GM21576 (cell line): ENCODE measurements around the gene GRIN2A.

Source experiments
- ATAC-seq: cut with Tn5 transposase; IDR thresholded peaks from one replicate; pipeline ENCODE4 v1.9.1; 2021; ENCODE audit warnings: mild to moderate bottlenecking, moderate library complexity; ENCODE audit not compliant: unreplicated experiment

The GRIN2A gene

GRCh38 chr16:9703731-9704130, 478.5 kb downstream of the GRIN2A start:
- ATAC-seq = no peak
